ENCODE measurements around the gene RNU2-1. TPM values are rescaled to one million over a fixed set of nuclear protein-coding genes. Genes with fewer than 3 reads are reported as not detected.
"Not testable (repeated sequence)": the region's sequence is repeated elsewhere in the genome, so short reads cannot be mapped to it uniquely, and the experiment has no call there.

Gene RNU2-1
- polyA plus RNA-seq, result not detected in 2 replicates
- not detected in 2 replicates for polyA minus RNA-seq

- not testable (repeated sequence) for H3K36me3 ChIP-seq (ENCODE audit: insufficient read depth, low read length); H3K27me3 ChIP-seq (ENCODE audit: insufficient read depth, low read depth, low read length); H3K9ac ChIP-seq (ENCODE audit: low read length); H3K9me2 ChIP-seq (ENCODE audit: insufficient read depth, low read length); H4K20me1 ChIP-seq (ENCODE audit: insufficient read depth); H3K4me2 ChIP-seq (ENCODE audit: low read length); H3K79me2 ChIP-seq (replicated peaks; ENCODE audit: insufficient read depth, low read length); H3K4me3 ChIP-seq (ENCODE audit: low read length); H3K27ac ChIP-seq (ENCODE audit: low read length); H2AFZ ChIP-seq (ENCODE audit: low read depth, low read length); H3F3A ChIP-seq (ENCODE audit: insufficient read depth, low read length, poor library complexity, severe bottlenecking); H3K9me3 ChIP-seq (ENCODE audit: low read length)
Observed at GRCh38 chr17:43233877-43234276, at the start of gene RNU2-1. Gene RNU2-1 (minus strand): TSS chr17:43233977.

DNA sequence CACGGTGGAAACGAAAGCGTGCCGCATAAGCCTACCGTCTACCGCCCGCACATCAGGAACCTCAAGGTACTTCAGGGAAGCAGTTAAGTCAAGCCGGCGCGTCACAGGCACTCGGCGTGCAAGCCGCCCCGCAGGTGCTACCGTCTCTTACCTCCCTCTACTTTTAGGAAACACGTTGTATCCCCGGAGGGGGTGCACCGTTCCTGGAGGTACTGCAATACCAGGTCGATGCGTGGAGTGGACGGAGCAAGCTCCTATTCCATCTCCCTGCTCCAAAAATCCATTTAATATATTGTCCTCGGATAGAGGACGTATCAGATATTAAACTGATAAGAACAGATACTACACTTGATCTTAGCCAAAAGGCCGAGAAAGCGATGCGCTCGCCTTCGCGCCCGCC is 39.1 kb upstream of the RNU2-1 start:
- H3K4me2 ChIP-seq (ENCODE audit: low read length); H4K20me1 ChIP-seq (ENCODE audit: insufficient read depth); H3K36me3 ChIP-seq (ENCODE audit: insufficient read depth, low read length); H2AFZ ChIP-seq (ENCODE audit: low read depth, low read length); H3K9me3 ChIP-seq (ENCODE audit: low read length); H3K27ac ChIP-seq (ENCODE audit: low read length); H3K9me2 ChIP-seq (ENCODE audit: insufficient read depth, low read length); H3F3A ChIP-seq (ENCODE audit: insufficient read depth, low read length, poor library complexity, severe bottlenecking); H3K9ac ChIP-seq (ENCODE audit: low read length); H3K79me2 ChIP-seq (replicated peaks; ENCODE audit: insufficient read depth, low read length); H3K4me3 ChIP-seq (ENCODE audit: low read length); H3K27me3 ChIP-seq (ENCODE audit: insufficient read depth, low read depth, low read length): not testable (repeated sequence)

GRCh38 chr17:43272483-43272882 is 38.7 kb upstream of the RNU2-1 start:
- H4K20me1 ChIP-seq (ENCODE audit: insufficient read depth); H3K4me3 ChIP-seq (ENCODE audit: low read length); H3K27ac ChIP-seq (ENCODE audit: low read length); H3F3A ChIP-seq (ENCODE audit: insufficient read depth, low read length, poor library complexity, severe bottlenecking); H3K9me2 ChIP-seq (ENCODE audit: insufficient read depth, low read length); H3K27me3 ChIP-seq (ENCODE audit: insufficient read depth, low read depth, low read length); H3K79me2 ChIP-seq (replicated peaks; ENCODE audit: insufficient read depth, low read length); H3K9me3 ChIP-seq (ENCODE audit: low read length); H3K4me2 ChIP-seq (ENCODE audit: low read length); H3K9ac ChIP-seq (ENCODE audit: low read length); H2AFZ ChIP-seq (ENCODE audit: low read depth, low read length); H3K36me3 ChIP-seq (ENCODE audit: insufficient read depth, low read length): not testable (repeated sequence)

DNA sequence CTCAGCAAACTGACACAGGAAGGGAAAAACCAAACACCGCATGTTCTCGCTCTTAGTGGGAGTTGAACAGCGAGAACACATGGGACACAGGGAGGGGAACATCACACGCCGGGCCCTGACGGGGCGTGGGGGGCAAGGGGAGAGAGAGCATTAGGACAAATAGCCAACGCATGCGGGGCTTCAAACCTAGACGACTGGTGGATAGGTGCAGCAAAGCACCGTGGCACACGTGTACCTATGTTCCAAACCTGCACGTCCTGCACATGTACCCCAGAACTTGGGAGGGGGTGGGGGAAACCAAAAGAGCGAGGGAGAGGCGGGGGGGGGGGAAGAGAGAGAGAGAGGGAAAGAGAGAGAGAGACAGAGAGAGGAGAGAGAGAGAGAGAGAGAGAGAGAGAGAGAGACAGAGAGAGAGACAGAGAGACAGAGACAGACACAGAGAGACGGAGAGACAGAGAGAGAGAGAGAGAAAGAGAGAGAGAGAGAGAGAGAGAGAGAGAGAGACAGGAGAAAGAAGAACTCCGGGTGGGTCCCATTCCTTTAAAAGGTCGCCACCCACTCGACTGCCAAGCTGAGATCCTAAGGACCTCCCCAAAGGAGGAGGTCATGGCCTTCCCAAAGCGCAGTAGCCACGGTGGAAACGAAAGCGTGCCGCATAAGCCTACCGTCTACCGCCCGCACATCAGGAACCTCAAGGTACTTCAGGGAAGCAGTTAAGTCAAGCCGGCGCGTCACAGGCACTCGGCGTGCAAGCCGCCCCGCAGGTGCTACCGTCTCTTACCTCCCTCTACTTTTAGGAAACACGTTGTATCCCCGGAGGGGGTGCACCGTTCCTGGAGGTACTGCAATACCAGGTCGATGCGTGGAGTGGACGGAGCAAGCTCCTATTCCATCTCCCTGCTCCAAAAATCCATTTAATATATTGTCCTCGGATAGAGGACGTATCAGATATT is 37.1 kb upstream of the RNU2-1 start:
- not testable (repeated sequence) for H3K9me3 ChIP-seq (ENCODE audit: low read length); H3K27me3 ChIP-seq (ENCODE audit: insufficient read depth, low read depth, low read length); H3K4me3 ChIP-seq (ENCODE audit: low read length); H4K20me1 ChIP-seq (ENCODE audit: insufficient read depth); H3F3A ChIP-seq (ENCODE audit: insufficient read depth, low read length, poor library complexity, severe bottlenecking); H3K27ac ChIP-seq (ENCODE audit: low read length); H3K9me2 ChIP-seq (ENCODE audit: insufficient read depth, low read length); H3K9ac ChIP-seq (ENCODE audit: low read length); H3K36me3 ChIP-seq (ENCODE audit: insufficient read depth, low read length); H3K79me2 ChIP-seq (replicated peaks; ENCODE audit: insufficient read depth, low read length); H3K4me2 ChIP-seq (ENCODE audit: low read length); H2AFZ ChIP-seq (ENCODE audit: low read depth, low read length)

DNA sequence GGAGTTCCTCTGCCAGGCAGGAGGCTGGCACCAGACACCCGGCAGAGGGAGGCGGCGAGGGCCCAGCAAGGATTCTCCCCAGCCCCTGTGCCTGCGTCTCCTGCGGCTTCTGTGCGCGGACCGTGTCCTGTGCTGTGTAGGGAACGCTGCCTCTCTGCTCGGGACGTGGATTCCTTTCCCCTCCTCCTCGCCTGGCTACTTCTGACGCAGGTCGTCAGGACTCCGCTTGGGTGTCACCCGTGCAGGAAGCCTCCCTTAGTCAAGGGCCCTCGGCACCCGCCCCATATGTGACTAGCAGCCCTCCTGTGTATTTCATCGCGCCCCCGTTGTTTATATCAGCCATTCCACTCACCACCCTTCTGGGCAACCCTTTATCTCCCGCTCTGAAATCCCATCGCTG is 12.7 kb upstream of the RNU2-1 start:
- not testable (repeated sequence) for H3K9me2 ChIP-seq (ENCODE audit: insufficient read depth, low read length); H2AFZ ChIP-seq (ENCODE audit: low read depth, low read length); H3K27me3 ChIP-seq (ENCODE audit: insufficient read depth, low read depth, low read length); H3K4me3 ChIP-seq (ENCODE audit: low read length); H3K27ac ChIP-seq (ENCODE audit: low read length); H3K79me2 ChIP-seq (replicated peaks; ENCODE audit: insufficient read depth, low read length); H3K4me2 ChIP-seq (ENCODE audit: low read length); H3F3A ChIP-seq (ENCODE audit: insufficient read depth, low read length, poor library complexity, severe bottlenecking); H3K9me3 ChIP-seq (ENCODE audit: low read length); H3K36me3 ChIP-seq (ENCODE audit: insufficient read depth, low read length); H4K20me1 ChIP-seq (ENCODE audit: insufficient read depth); H3K9ac ChIP-seq (ENCODE audit: low read length)

GRCh38 chr17:43240596-43241352 is 7.0 kb upstream of the RNU2-1 start:
- not testable (repeated sequence) for H3K79me2 ChIP-seq (replicated peaks; ENCODE audit: insufficient read depth, low read length); H3K9me2 ChIP-seq (ENCODE audit: insufficient read depth, low read length); H3K27ac ChIP-seq (ENCODE audit: low read length); H3K9ac ChIP-seq (ENCODE audit: low read length); H3K36me3 ChIP-seq (ENCODE audit: insufficient read depth, low read length); H3K4me3 ChIP-seq (ENCODE audit: low read length); H3K4me2 ChIP-seq (ENCODE audit: low read length); H3K9me3 ChIP-seq (ENCODE audit: low read length); H3F3A ChIP-seq (ENCODE audit: insufficient read depth, low read length, poor library complexity, severe bottlenecking); H4K20me1 ChIP-seq (ENCODE audit: insufficient read depth); H2AFZ ChIP-seq (ENCODE audit: low read depth, low read length); H3K27me3 ChIP-seq (ENCODE audit: insufficient read depth, low read depth, low read length)

- not testable (repeated sequence) for H3K27ac ChIP-seq (ENCODE audit: low read length); H3F3A ChIP-seq (ENCODE audit: insufficient read depth, low read length, poor library complexity, severe bottlenecking); H3K9me2 ChIP-seq (ENCODE audit: insufficient read depth, low read length); H3K4me3 ChIP-seq (ENCODE audit: low read length); H2AFZ ChIP-seq (ENCODE audit: low read depth, low read length); H3K9me3 ChIP-seq (ENCODE audit: low read length); H3K4me2 ChIP-seq (ENCODE audit: low read length); H3K36me3 ChIP-seq (ENCODE audit: insufficient read depth, low read length); H4K20me1 ChIP-seq (ENCODE audit: insufficient read depth); H3K79me2 ChIP-seq (replicated peaks; ENCODE audit: insufficient read depth, low read length); H3K9ac ChIP-seq (ENCODE audit: low read length); H3K27me3 ChIP-seq (ENCODE audit: insufficient read depth, low read depth, low read length)
Observed at GRCh38 chr17:43239597-43239996, 5.8 kb upstream of the RNU2-1 start.

DNA sequence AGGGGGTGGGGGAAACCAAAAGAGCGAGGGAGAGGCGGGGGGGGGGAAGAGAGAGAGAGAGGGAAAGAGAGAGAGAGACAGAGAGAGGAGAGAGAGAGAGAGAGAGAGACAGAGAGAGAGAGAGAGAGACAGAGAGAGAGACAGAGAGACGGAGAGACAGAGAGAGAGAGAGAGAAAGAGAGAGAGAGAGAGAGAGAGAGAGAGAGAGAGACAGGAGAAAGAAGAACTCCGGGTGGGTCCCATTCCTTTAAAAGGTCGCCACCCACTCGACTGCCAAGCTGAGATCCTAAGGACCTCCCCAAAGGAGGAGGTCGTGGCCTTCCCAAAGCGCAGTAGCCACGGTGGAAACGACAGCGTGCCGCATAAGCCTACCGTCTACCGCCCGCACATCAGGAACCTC is 514 bp downstream of the RNU2-1 start:
- H3K9me3 ChIP-seq (ENCODE audit: low read length); H3K9me2 ChIP-seq (ENCODE audit: insufficient read depth, low read length); H3F3A ChIP-seq (ENCODE audit: insufficient read depth, low read length, poor library complexity, severe bottlenecking); H3K79me2 ChIP-seq (replicated peaks; ENCODE audit: insufficient read depth, low read length); H2AFZ ChIP-seq (ENCODE audit: low read depth, low read length); H4K20me1 ChIP-seq (ENCODE audit: insufficient read depth); H3K4me2 ChIP-seq (ENCODE audit: low read length); H3K4me3 ChIP-seq (ENCODE audit: low read length); H3K27ac ChIP-seq (ENCODE audit: low read length); H3K36me3 ChIP-seq (ENCODE audit: insufficient read depth, low read length); H3K9ac ChIP-seq (ENCODE audit: low read length); H3K27me3 ChIP-seq (ENCODE audit: insufficient read depth, low read depth, low read length): not testable (repeated sequence)

Data from neural cell (in vitro differentiated cells).